Panc1 (cell line): Measurements from ENCODE around the gene MLLT10.

Experiments used
- CTCF ChIP-seq: fragments of 450-650 bp; IDR thresholded peaks from 2 replicates; pipeline ENCODE4 v1.5.1; 2017; ENCODE audit warnings: mild to moderate bottlenecking
- POLR2AphosphoS5 ChIP-seq: IDR thresholded peaks from 2 replicates; pipeline ENCODE4 v1.6.1; 2012; ENCODE audit warnings: mild to moderate bottlenecking, low read depth, low read length, moderate library complexity
- TCF7L2 ChIP-seq: IDR thresholded peaks from 2 replicates; pipeline ENCODE4 v1.6.1; 2011; ENCODE audit warnings: mild to moderate bottlenecking, low read depth, low read length, inconsistent platforms

- TF ChIP-seq CTCF, result no peak
- TF ChIP-seq POLR2AphosphoS5, result no peak
- no peak for TF ChIP-seq TCF7L2
Measured at GRCh38 chr10:21495002-21495751, 38.9 kb upstream of the MLLT10 start.
